ENCODE measurements around the gene CAMK1D. TPM values are rescaled to one million over a fixed set of nuclear protein-coding genes. Genes with fewer than 3 reads are reported as not detected.

The CAMK1D gene
- total RNA-seq, 1 donor from 2014 or later: 1.5 TPM

- no peak for DNase-seq (ENCODE audit: low read depth)
These were observed 53.8 kb downstream of the CAMK1D start for GRCh38 chr10:12403119-12403518.

- no peak for DNase-seq (ENCODE audit: low read depth)
These were observed 56.3 kb downstream of the CAMK1D start for GRCh38 chr10:12405342-12406320.

- DNase-seq (ENCODE audit: low read depth): no peak
These were observed 57.5 kb downstream of the CAMK1D start for GRCh38 chr10:12406764-12407400.

GRCh38 chr10:12408472-12408871 lies 59.1 kb downstream of the CAMK1D start:
- DNase-seq (ENCODE audit: low read depth): no peak

- no peak for DNase-seq (ENCODE audit: low read depth)
These were observed 59.8 kb downstream of the CAMK1D start for GRCh38 chr10:12409161-12409560.

GRCh38 chr10:12409613-12410012 lies 60.3 kb downstream of the CAMK1D start:
- no peak for DNase-seq (ENCODE audit: low read depth)

- no peak for DNase-seq (ENCODE audit: low read depth)
These were observed 63.5 kb downstream of the CAMK1D start for GRCh38 chr10:12412666-12413368.

GRCh38 chr10:12413369-12413711 lies 64.0 kb downstream of the CAMK1D start:
- no peak for DNase-seq (ENCODE audit: low read depth)

GRCh38 chr10:12414278-12414989 lies 65.1 kb downstream of the CAMK1D start:
- no peak for DNase-seq (ENCODE audit: low read depth)

- no peak for DNase-seq (ENCODE audit: low read depth)
These were observed 67.2 kb downstream of the CAMK1D start for GRCh38 chr10:12416344-12417050.

GRCh38 chr10:12417331-12417730 lies 68.0 kb downstream of the CAMK1D start:
- no peak for DNase-seq (ENCODE audit: low read depth)

- DNase-seq (ENCODE audit: low read depth): no peak
These were observed 68.7 kb downstream of the CAMK1D start for GRCh38 chr10:12418000-12418399.

GRCh38 chr10:12418725-12419261 lies 69.4 kb downstream of the CAMK1D start:
- no peak for DNase-seq (ENCODE audit: low read depth)

GRCh38 chr10:12419262-12419847 lies 70.0 kb downstream of the CAMK1D start:
- peak; percentile 87 for DNase-seq (ENCODE audit: low read depth)

GRCh38 chr10:12420530-12421120 lies 71.3 kb downstream of the CAMK1D start:
- DNase-seq (ENCODE audit: low read depth): no peak

GRCh38 chr10:12422189-12422588 lies 72.8 kb downstream of the CAMK1D start:
- no peak for DNase-seq (ENCODE audit: low read depth)

- no peak for DNase-seq (ENCODE audit: low read depth)
These were observed 74.5 kb downstream of the CAMK1D start for GRCh38 chr10:12423896-12424295.

GRCh38 chr10:12427276-12427675 lies 77.9 kb downstream of the CAMK1D start:
- DNase-seq (ENCODE audit: low read depth): no peak

GRCh38 chr10:12428447-12429135 lies 79.2 kb downstream of the CAMK1D start:
- no peak for DNase-seq (ENCODE audit: low read depth)
